Measurements from ENCODE around the gene LOXL3.

LOXL3 gene

DNA sequence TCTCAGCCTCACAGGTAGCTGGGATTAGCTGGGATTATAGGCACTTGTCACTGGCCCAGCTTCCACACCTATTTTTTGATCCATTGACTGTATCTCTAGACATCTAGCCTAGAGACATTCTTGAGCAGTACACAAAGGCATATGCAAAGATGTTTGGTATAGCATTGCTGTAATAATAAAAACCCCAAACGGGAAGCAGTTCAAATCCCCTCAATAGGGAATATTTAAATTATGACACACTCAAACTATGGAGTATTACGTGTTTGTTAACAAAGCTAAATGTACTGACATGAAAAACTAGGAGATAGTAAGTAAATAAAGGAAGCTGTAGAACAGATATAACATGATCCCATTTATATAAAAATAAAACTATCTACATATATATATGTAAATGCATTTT lies 28.4 kb upstream of the LOXL3 start:
- Mint-ChIP-seq H3K27me3 (ENCODE audit: low read depth) (no peaks in the 10 kb centered on the region), H3K27ac (no peak overlapping the region), H3K4me3 (no peak overlapping the region), H3K36me3 (ENCODE audit: low read depth) (no peaks in the 10 kb centered on the region), H3K9me3 (no peaks in the 10 kb centered on the region), H3K4me1 (ENCODE audit: low read depth) (peaks cover 55% of the 10 kb centered on the region)
- no peak for DNase-seq (ENCODE audit: low spot score)

DNA sequence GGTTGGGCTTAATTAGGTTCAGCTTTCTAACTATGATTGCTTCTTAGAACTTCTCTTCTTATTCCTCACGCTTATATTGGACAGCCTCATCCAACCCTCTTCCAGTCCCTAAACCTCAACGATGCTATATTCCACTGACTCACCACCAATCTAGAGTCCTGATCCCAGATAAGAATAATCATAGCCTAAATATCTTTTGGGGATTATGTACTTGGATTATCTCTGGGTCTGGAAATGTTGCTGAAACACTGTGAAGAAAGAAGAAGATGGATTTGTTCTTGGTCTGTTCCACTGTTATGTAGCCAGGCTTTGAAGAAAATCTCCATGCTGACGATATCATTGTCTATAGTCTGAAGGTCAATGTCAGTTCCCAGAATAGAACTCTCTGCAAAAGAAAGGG lies 27.7 kb upstream of the LOXL3 start:
- H3K27ac Mint-ChIP-seq = no peak overlapping the region
- H3K4me3 Mint-ChIP-seq = no peak overlapping the region
- H3K27me3 Mint-ChIP-seq (ENCODE audit: low read depth) = no peaks in the 10 kb centered on the region
- H3K9me3 Mint-ChIP-seq = no peaks in the 10 kb centered on the region
- peaks cover 61% of the 10 kb centered on the region for H3K4me1 Mint-ChIP-seq (ENCODE audit: low read depth)
- no peak for DNase-seq (ENCODE audit: low spot score)
- H3K36me3 Mint-ChIP-seq (ENCODE audit: low read depth) = no peaks in the 10 kb centered on the region

DNA sequence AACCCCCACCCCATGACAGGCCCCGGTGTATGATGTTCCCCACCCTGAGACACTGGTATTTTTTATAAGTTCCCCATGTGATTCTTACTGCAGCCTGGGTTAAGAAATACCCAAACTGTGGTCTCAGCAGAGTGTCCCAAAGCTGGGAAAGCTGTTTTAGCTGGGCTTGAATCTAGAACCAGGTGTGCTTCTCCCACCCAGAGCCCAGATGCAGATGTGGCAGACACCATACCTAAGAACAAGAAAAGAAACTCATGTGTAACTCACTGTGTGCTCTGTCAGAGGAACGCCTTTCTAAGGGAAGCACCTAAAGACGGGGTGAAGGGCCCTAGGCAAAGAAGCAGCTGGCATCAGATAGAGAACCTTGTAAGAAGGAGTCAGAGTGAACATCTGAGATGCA lies 24.7 kb upstream of the LOXL3 start:
- peaks cover 59% of the 10 kb centered on the region for H3K4me1 Mint-ChIP-seq (ENCODE audit: low read depth)
- no peaks in the 10 kb centered on the region for H3K36me3 Mint-ChIP-seq (ENCODE audit: low read depth)
- H3K9me3 Mint-ChIP-seq = peaks cover 6% of the 10 kb centered on the region
- no peak for DNase-seq (ENCODE audit: low spot score)
- H3K27ac Mint-ChIP-seq = peak overlapping the region; percentile 53
- H3K4me3 Mint-ChIP-seq = no peak overlapping the region
- no peaks in the 10 kb centered on the region for H3K27me3 Mint-ChIP-seq (ENCODE audit: low read depth)

DNA sequence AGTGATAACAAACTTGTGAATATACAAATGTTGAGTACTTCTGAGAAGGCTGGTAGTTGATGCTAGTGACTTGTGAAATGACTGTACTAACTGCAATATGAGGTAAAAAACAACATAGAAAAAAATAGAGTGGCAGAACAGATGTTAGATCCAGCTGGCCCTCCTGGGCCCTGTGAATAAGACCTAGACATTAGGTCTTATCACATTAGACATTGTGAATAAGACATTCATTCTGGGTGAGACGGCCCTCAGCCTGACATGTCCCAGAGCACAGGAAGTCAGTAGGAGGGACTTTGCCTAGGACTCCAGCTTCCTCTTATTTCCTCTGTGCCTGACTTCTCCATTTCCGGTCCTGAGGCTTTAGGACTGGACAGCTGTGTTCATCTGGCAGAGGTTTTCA lies 23.7 kb upstream of the LOXL3 start:
- Mint-ChIP-seq H3K27ac (peak overlapping the region; percentile 55), H3K36me3 (ENCODE audit: low read depth) (no peaks in the 10 kb centered on the region)

DNA sequence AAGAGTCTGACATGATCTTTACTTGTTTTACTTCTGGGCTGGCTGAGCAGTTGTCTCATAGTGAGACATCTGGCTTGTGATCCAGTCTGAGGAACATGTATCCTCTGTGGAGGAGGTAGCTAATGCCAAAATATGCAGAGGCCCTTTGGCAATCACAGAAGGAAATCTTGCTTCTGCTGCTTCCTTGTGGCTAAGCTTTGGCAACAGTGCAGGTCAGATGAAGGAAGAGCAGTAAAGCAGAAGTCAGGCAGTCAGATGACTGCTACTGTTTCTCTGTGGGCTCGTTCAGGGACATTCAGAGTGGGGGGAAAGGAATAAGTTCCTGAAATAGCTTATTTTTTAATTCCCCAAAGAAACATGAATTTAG lies 23.1 kb upstream of the LOXL3 start:
- DNase-seq (ENCODE audit: low spot score) = no peak
- H3K27me3 Mint-ChIP-seq (ENCODE audit: low read depth) = no peaks in the 10 kb centered on the region
- H3K36me3 Mint-ChIP-seq (ENCODE audit: low read depth) = no peaks in the 10 kb centered on the region
- no peak overlapping the region for H3K4me3 Mint-ChIP-seq
- H3K4me1 Mint-ChIP-seq (ENCODE audit: low read depth) = peaks cover 57% of the 10 kb centered on the region
- peaks cover 6% of the 10 kb centered on the region for H3K9me3 Mint-ChIP-seq
- peak overlapping the region; percentile 9 for H3K27ac Mint-ChIP-seq

More for the DNA sequence above, 23.7 kb upstream of the LOXL3 start:
- H3K27me3 Mint-ChIP-seq (ENCODE audit: low read depth) = no peaks in the 10 kb centered on the region
- H3K4me1 Mint-ChIP-seq (ENCODE audit: low read depth) = peaks cover 57% of the 10 kb centered on the region
- peaks cover 6% of the 10 kb centered on the region for H3K9me3 Mint-ChIP-seq
- DNase-seq (ENCODE audit: low spot score) = no peak
- peak overlapping the region; percentile 3 for H3K4me3 Mint-ChIP-seq

DNA sequence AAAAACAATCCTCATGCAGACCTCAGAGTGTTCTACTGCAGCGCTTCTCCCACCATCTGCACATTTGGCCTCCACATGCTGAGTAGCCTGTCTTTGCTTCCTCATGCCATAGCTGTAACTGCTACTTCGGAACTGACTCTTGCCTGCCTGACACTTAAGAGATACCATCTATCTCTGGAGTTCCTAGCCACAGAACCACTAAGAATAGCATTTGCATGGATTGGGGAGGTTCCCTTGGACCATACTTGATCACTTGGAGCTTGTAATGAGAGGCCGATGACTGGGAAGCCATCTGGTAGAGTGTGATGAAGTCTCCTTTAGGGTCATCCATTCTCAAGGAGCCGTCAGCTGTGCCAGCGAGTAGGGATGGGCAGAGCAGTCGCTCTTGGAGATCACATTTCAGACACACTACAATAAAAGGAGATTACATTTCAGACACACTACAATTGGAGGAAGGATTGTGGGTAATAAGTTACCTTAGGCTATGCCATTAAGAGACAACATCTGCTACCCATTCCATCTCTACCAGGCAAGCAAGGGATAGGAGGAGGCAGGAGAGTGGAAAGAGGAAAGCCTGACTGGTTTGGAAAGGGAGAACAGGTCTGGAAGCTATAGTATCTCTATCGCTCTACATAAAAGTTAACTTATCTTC lies 22.6 kb upstream of the LOXL3 start:
- H3K27me3 Mint-ChIP-seq (ENCODE audit: low read depth) = no peaks in the 10 kb centered on the region
- H3K27ac Mint-ChIP-seq = peak overlapping the region; percentile 9
- H3K36me3 Mint-ChIP-seq (ENCODE audit: low read depth) = no peaks in the 10 kb centered on the region
- H3K9me3 Mint-ChIP-seq = peaks cover 6% of the 10 kb centered on the region
- peaks cover 57% of the 10 kb centered on the region for H3K4me1 Mint-ChIP-seq (ENCODE audit: low read depth)
- DNase-seq (ENCODE audit: low spot score) = no peak
- no peak overlapping the region for H3K4me3 Mint-ChIP-seq

DNA sequence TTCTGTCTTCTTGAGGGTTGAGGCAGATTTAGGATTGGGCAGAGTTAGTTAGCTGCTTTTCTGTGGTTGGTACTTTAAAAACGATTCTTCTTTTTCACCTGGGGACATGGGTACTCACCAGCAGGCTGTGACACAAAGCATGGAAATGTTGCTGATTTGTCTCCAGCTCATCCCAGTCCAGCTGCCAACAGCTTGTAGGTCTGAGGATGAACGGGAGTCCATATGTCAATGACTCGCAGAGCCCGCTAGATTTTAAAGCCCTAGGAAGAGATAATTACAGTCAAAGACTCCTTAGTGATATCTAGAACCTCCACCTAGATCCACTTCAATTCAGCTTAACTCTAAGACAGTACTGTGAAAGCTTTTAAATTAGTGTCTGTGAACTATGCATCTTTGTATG lies 21.6 kb upstream of the LOXL3 start:
- Mint-ChIP-seq H3K27ac (no peak overlapping the region), H3K9me3 (peaks cover 6% of the 10 kb centered on the region), H3K4me3 (no peak overlapping the region), H3K4me1 (ENCODE audit: low read depth) (peaks cover 56% of the 10 kb centered on the region), H3K36me3 (ENCODE audit: low read depth) (no peaks in the 10 kb centered on the region), H3K27me3 (ENCODE audit: low read depth) (no peaks in the 10 kb centered on the region)
- DNase-seq (ENCODE audit: low spot score) = no peak

DNA sequence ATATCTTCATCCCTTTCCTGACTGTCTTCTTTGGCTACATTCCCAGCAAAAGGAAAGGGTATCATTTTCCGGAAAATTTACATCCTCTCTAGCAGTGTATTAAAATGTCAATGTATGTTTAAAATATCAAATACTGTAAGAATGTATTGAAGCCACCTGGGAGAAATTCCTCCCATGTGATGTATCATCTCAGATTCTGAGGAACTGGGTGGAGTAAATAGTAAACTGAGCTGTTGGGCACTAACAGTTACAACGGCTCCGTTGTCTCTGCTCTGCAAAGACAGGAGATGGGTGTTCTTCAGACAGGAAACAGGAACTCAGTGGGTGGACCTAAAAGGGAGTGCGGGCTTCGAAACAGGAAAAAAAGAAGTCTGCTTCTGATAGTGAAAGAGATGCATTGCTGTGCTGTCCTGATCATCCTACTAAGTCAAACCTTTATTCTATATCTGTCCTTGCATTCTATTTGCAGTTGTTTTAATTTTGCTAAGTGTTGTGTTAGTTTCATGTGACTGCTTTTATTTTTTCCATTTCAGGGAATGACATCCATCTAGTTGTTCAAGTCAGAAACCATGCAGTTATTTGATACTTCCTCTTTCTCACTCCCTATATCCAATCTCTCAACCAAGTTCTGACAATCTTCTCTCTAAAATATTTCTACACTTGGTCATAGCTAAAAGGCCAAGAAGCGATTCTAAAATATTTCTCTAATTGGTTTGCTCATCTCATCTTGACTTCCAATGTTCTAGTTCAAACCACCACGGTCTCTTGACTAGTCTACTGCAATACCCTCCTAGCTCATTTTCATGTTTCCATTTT lies 20.2 kb upstream of the LOXL3 start:
- H3K36me3 Mint-ChIP-seq (ENCODE audit: low read depth) = no peaks in the 10 kb centered on the region
- no peaks in the 10 kb centered on the region for H3K27me3 Mint-ChIP-seq (ENCODE audit: low read depth)
- H3K4me3 Mint-ChIP-seq = peak overlapping the region; percentile 74
- H3K4me1 Mint-ChIP-seq (ENCODE audit: low read depth) = peaks cover 54% of the 10 kb centered on the region
- H3K9me3 Mint-ChIP-seq = peaks cover 6% of the 10 kb centered on the region
- DNase-seq (ENCODE audit: low spot score) = peak; percentile 51
- peak overlapping the region; percentile 76 for H3K27ac Mint-ChIP-seq

DNA sequence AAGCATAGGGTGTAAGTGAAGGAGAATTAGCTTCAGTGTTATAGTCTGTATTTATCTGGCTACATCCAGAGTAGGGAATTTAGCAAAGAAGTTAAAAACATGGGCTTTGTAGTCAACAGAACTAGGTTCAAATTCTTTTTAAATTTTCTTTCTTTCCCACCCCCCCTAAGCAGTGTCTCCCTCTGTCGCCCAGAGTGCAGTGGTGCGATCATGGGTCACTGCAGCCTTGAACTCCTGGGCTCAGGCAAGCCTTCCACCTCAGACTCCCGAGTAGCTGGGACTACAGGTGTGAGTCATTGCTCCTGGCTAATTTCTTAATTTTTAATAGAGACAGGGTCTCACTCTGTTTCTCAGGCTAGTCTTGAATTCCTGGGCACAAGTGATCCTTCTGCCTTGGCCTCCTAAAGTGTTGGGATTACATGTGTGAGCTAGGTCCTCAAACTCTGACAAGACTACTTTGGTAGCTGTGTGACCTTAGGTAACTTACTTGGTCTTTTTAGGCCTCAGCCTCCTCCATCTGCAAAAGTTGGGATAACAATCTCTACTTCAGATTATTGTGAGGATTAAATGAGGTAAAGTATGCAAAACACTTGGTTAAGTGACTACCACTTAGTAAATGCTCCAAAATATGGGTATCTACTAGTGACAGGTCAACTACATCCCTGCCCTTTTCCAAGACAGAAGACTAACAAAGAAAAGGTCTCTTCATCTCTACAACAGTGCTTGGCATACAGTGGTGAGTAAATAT lies 18.6 kb upstream of the LOXL3 start:
- H3K9me3 Mint-ChIP-seq = peaks cover 6% of the 10 kb centered on the region
- no peaks in the 10 kb centered on the region for H3K36me3 Mint-ChIP-seq (ENCODE audit: low read depth)
- H3K27me3 Mint-ChIP-seq (ENCODE audit: low read depth) = no peaks in the 10 kb centered on the region
- H3K4me1 Mint-ChIP-seq (ENCODE audit: low read depth) = peaks cover 52% of the 10 kb centered on the region
- H3K27ac Mint-ChIP-seq = no peak overlapping the region
- H3K4me3 Mint-ChIP-seq = no peak overlapping the region
- DNase-seq (ENCODE audit: low spot score) = no peak

DNA sequence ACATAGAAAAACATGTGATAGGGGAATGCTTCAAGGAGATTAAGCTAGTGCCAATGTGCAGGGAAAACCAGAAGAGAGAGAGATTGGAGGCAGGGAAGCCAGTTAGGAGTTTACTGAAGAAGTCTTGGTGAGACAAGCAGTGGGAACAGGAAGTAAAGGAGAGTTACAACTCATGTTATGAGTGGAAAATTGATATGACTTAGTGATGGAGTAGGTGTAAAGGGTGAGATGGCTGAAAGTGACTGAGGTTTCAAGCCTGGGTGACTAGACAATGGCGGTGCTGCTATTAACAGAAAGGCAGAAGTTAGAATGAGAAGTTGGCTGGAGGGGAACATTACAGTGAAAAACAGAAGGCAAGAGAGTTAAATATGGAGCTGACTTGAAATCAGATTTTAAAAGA lies 17.3 kb upstream of the LOXL3 start:
- Mint-ChIP-seq H3K36me3 (ENCODE audit: low read depth) (no peaks in the 10 kb centered on the region), H3K9me3 (peaks cover 6% of the 10 kb centered on the region), H3K27ac (no peak overlapping the region), H3K27me3 (ENCODE audit: low read depth) (no peaks in the 10 kb centered on the region), H3K4me3 (no peak overlapping the region), H3K4me1 (ENCODE audit: low read depth) (peaks cover 47% of the 10 kb centered on the region)
- peak; percentile 38 for DNase-seq (ENCODE audit: low spot score)

DNA sequence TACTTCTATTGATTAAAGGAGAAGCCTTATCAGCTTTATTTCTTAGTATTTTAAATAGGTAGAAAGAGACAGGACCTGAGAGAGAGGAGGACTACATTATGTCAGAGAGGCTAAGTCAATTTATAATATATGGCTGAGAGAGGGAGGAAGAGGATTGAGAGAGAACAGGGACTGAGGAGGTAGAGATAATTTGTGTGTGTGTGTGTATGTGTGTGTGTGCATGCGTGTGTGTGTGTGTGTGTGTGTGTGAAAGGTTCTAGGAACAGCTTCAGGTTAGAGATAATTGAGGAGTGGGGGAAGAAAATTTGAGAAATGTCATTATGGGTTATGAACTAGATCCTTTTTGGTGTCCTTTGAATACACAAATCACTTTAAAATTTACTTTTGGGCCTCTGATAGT lies 15.9 kb upstream of the LOXL3 start:
- DNase-seq (ENCODE audit: low spot score) = no peak
- H3K27ac Mint-ChIP-seq = no peak overlapping the region
- H3K27me3 Mint-ChIP-seq (ENCODE audit: low read depth) = no peaks in the 10 kb centered on the region
- H3K36me3 Mint-ChIP-seq (ENCODE audit: low read depth) = no peaks in the 10 kb centered on the region
- no peak overlapping the region for H3K4me3 Mint-ChIP-seq
- H3K4me1 Mint-ChIP-seq (ENCODE audit: low read depth) = peaks cover 40% of the 10 kb centered on the region
- H3K9me3 Mint-ChIP-seq = peaks cover 6% of the 10 kb centered on the region

DNA sequence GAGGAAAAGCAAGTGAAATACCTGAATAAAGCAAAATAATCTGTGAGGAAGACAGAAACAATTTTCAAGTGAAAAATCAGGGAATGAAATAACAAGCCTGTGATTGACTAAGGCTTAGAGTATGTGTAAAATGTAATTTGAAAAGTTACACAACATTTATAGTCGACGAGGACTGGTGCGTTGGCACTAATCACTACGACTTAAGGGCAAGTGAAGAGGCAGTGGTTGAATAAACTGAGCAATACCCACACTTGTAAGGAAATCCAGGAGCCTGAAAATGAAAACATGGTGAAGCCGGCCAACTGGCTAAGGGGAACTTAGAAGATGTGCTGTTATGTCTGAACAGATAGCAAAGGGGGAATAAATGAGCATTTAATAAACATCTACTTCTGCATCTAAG lies 14.1 kb upstream of the LOXL3 start:
- no peaks in the 10 kb centered on the region for H3K27me3 Mint-ChIP-seq (ENCODE audit: low read depth)
- H3K9me3 Mint-ChIP-seq = no peaks in the 10 kb centered on the region
- no peak overlapping the region for H3K4me3 Mint-ChIP-seq
- H3K4me1 Mint-ChIP-seq (ENCODE audit: low read depth) = peaks cover 27% of the 10 kb centered on the region
- H3K27ac Mint-ChIP-seq = no peak overlapping the region
- no peaks in the 10 kb centered on the region for H3K36me3 Mint-ChIP-seq (ENCODE audit: low read depth)
- DNase-seq (ENCODE audit: low spot score) = no peak

DNA sequence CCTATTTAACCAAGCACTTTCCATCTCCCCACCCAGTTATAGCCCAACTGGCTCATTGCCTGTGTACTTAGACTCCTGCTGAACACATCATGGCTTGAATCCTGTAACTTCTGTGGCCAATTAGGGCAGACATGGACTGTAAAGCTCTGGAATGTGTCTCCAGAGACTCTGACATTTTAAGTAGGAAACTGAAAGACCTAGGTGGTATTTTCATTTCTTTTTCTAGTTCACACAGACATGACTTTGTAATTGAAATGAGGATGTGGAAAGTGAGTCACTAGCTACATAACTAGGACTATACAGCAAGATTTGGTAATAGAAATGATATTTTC lies 13.0 kb upstream of the LOXL3 start:
- H3K4me3 Mint-ChIP-seq = no peak overlapping the region
- H3K4me1 Mint-ChIP-seq (ENCODE audit: low read depth) = peaks cover 38% of the 10 kb centered on the region
- H3K27ac Mint-ChIP-seq = peak overlapping the region; percentile 41
- no peak for DNase-seq (ENCODE audit: low spot score)
- H3K27me3 Mint-ChIP-seq (ENCODE audit: low read depth) = no peaks in the 10 kb centered on the region
- H3K36me3 Mint-ChIP-seq (ENCODE audit: low read depth) = peaks cover 2% of the 10 kb centered on the region
- no peaks in the 10 kb centered on the region for H3K9me3 Mint-ChIP-seq

DNA sequence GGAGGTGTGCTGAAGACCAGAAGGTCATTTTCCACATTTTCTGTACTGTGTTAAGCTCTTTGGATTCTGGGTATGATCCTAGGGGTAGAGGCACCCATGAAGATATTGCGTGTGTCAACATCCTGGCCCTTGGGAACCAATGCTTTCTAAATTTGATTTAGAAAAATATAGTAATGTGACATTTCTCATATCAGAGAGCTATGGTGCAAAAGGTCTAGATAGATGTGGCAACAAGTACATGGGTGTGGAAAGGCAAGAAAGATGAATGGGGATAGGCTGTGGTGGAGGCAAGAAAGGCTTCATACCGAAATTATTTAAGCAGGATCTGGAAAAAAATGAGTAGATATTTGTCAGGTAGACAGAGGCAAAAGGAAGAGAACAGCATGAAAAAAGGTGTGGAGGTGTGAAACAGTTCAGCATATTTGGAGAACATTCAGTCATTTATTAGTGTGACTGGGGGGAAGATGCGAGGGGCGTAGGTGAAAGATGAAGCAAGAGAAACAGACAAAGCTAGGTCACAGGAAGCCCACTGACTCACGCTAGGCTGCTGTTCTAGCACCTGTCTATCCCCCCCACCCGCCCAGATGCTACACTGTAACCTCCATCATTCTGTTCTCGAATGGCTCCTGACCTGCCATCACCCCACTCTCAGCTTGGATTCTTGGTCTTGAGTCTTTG lies 12.5 kb upstream of the LOXL3 start:
- no peak for DNase-seq (ENCODE audit: low spot score)
- Mint-ChIP-seq H3K27me3 (ENCODE audit: low read depth) (no peaks in the 10 kb centered on the region), H3K4me1 (ENCODE audit: low read depth) (peaks cover 40% of the 10 kb centered on the region), H3K36me3 (ENCODE audit: low read depth) (peaks cover 2% of the 10 kb centered on the region), H3K9me3 (no peaks in the 10 kb centered on the region), H3K27ac (peak overlapping the region; percentile 41), H3K4me3 (no peak overlapping the region)
